ENCODE measurements around the gene DCLK2.

DNA sequence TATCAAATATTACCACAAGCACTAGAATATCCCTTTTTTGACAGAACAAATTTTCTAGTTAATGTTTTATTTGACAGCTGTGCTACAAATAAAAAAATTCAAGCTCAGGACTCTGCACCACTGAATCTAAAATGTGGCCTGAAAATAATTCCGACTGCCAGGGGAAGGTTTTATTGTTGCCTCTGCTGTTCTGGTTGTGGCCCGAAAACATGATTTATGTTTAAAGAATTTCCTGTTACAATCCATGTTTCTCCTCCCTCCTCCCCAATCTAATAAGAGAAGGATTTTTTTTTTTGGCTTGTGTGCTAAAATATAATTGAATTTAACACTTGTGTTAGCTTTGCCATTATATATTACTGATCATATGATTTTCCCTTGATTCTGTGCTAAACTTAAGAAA lies 227.8 kb downstream of the DCLK2 start:
- no peak for TF ChIP-seq EP300 (conservative IDR thresholded peaks at IDR 0.05; ENCODE audit: poor library complexity, severe bottlenecking)
- TF ChIP-seq, protein P1, sequence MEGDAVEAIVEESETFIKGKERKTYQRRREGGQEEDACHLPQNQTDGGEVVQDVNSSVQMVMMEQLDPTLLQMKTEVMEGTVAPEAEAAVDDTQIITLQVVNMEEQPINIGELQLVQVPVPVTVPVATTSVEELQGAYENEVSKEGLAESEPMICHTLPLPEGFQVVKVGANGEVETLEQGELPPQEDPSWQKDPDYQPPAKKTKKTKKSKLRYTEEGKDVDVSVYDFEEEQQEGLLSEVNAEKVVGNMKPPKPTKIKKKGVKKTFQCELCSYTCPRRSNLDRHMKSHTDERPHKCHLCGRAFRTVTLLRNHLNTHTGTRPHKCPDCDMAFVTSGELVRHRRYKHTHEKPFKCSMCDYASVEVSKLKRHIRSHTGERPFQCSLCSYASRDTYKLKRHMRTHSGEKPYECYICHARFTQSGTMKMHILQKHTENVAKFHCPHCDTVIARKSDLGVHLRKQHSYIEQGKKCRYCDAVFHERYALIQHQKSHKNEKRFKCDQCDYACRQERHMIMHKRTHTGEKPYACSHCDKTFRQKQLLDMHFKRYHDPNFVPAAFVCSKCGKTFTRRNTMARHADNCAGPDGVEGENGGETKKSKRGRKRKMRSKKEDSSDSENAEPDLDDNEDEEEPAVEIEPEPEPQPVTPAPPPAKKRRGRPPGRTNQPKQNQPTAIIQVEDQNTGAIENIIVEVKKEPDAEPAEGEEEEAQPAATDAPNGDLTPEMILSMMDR (IDR thresholded peaks at IDR 0.05; ENCODE audit: poor library complexity, severe bottlenecking): no peak
- TF ChIP-seq SMC3 (conservative IDR thresholded peaks at IDR 0.05; ENCODE audit: poor library complexity): no peak
